Pulmonary artery endothelial cell (primary cell): ENCODE measurements around the gene TTI1. TPM values are rescaled to one million over a fixed set of nuclear protein-coding genes. Genes with fewer than 3 reads are reported as not detected.

ENCODE experiments used
- DNase-seq: peaks from one replicate; pipeline ENCODE4 v3.0.0-alpha.2; 2011; ENCODE audit warnings: low read depth, low spot score
- total RNA-seq: library from RNA; depleted of rRNA; stranded (reverse); fragments of >200 nt; gene quantifications from 2 replicates; pipeline ENCODE4 v1.2.3, GENCODE V29; 2014

Gene TTI1
- total RNA-seq, 1 donor from 2014 or later = 16.4 TPM

DNA sequence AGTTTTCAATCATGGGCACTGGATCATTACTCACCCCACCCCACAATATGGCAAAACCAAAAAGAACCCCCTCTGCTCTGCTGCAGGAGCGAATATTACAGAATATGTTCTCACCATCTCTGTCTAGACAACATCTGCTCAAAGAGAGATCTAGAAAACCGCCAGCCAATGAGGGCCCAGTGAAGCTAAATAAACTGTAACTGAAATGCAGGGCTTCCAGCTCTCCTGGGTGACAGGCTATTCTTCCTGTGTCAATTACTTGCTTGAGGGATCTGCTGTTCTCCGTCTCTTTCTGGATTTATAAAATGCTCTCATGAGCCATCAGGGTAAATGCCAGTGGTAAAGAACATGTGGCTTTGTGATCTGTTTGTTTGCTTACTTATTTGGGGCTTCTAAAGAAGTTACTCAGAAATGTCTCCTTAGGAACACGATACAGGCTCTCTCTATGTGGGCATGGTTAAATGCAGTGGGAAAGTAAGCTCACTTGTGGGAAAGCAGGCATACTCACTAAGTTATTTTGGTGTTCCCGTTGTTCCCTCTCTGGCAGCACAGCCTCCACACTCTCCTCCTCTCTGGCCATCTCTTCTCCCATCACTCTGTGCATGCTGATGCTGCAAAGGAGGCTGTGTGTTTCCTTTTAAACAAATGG, 44.8 kb downstream of the TTI1 start:
- DNase-seq = no peak

DNA sequence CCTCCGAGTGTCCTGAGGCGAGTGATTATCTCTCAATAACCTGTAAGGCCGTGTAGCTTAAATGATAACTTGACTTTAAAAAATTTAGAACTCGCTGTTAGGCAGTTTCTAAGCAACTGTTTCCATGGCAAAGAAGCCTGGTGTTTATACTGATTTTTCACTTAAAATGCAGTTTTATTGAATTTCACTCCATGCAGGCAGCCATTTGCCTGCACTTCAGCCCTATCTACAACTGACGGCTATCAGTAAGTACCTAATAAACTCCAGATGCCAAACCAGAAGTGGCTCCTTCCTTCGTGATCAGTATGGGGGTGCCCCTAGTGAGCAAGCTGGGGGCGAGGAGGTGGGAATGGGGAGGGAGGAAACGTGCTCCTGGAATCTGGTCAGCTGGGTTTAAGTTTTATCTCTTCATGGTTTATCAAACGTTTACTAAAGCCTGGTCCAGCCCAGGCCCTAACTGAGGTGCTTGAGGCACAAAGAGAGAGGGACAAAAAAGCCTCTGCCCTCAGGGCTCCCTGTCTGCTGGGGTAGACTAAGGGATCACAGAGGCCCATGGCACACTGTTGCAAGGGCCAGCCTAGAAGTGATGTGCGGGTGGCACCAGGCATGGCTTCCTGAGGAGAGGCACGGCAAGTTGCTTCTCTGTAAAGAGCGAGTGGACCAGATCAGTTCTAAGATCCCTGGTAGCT, 45.5 kb downstream of the TTI1 start:
- DNase-seq = no peak

DNA sequence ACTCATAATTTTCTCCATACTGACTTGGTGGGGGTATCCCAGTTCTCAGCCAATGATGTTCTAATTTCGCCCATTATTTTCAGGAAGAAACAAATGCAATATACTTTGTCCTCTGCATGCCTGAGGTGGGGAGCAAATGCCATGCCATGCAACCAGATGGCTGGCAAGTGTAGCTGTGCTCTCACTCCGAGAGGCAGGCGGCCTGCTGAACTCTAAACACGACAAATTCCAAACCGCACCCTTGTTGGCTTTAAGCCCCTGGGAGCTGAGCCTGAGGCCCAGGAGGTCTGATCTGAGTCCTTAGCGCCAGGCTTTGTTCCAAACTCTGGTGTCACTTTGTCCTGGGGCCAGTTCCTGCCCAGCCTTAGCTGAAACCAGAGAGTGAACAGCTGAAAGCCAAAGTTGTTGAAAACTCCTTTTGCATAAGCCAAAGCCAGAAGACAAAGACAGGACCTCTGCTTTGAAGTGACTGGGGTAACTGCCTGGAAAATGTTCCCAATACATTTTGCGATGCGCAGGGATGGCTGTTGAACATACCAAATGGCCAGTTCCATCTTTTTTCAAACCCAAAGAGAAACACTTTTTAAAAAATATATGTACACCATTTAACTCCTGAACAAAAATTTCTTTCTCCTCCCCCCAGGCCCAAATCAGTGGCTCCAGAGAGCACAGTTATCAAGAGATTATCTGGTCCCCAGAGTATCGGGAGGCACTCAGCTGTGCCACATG, 46.2 kb downstream of the TTI1 start:
- DNase-seq = no peak

DNA sequence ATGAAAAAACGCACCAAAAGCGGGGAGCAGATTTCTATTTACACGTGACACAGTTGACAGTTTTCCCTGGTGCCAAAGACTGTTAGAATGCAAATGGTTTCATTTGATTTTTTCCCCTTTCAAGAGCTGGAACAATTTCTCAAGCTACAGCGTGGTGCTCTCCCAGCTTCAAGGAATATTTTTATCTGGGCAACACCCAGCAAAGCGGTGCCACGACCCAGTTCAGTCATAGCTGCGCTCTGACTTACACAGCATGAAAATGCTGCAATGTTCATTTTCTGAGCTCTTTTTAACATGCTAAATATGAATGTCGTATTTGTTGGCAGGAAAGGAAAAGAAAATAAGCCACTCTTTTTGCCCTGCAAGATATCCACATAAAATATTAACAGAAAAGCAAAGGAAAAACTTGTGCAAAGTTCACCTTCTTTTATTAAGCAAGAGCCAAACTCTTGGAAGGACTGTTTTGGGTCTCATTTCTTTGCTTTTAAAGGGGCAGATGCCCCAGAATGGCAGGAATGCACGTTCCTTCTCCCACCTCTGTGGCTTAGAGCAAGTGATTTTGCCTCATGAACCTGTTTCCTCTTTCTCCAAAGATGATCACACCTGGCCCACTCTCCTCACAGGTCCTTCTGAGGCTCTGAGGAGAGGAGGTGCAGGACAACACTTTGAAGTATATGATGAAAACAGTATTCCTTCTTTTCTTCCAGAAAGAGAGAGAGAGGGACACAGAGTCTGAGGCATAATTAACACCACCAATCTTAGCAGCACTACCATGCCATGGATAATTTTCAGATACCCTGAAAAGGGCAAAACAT, 47.0 kb downstream of the TTI1 start:
- no peak for DNase-seq

DNA sequence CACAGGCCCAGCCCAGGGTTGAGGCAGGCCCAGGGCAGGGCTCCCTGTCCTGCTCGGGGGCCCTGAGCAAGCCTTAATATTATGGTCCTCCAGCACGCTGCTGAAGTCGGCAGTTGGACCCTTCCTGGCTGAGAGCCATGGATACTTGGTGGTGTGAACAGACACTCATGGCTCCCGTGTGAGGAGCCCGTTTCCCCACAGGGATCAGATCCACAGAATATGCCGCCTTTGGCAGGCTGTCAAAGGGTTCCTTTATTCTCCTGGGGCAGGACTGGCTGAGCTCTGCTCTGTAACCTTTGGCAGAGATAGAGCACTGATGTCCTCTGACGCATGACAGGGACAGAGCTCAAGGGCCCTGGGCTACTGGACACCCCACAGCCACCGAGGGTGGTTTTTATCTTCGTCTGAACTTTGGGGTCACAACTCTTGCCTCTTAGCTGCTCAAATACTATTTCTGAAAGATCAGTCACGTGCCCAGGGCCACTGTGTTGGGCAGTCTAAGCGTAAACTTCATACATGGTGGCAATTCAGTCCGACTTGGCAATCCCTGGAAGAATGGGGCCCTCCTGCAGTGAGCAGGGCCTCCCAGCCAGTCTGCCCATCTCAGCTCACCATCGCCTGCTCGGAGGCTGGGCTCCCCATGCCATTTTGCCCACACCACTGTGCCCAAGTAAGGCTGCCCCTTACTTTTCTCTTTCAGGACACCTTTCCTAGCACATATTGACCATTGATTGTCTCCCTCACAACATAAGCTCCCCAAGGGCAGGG, 49.1 kb downstream of the TTI1 start:
- DNase-seq = no peak

DNA sequence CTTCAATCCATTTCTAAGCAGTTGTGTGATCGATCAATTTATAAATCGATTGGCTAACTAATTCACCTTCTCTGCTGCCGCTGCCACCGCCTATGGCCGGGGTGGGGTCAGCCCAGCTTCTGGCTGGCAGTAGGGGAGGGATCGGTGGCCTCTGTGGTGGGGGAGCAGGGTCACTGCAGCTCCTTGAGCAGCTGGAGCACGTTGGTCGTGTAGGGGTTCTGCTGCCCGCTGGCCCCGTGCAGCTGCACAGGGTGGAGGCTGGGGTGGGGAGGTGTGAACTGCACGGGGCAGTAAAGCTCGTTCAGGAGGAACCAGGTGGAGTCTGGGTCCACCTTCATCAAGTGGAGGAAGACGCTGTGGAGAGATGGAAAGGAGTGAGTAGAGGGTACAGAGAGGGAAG, 50.0 kb downstream of the TTI1 start:
- DNase-seq = no peak

DNA sequence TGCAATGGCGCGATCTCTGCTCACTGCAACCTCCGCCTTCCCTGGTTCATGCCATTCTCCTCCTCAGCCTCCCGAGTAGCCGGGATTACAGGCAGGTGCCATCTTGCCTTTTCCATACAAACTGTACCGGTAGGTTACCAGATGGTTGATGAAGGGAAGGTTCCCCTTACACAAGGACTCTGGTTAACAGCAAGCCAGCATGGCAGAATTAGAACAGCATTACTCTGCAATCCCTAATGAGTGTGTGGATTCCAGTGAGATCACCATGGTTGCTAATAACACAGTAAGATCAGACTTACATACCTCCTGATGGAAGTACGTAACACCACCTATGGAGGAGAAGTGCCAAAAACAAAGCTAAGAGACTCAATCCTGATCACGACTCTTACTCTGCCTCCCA, 51.7 kb downstream of the TTI1 start:
- no peak for DNase-seq

DNA sequence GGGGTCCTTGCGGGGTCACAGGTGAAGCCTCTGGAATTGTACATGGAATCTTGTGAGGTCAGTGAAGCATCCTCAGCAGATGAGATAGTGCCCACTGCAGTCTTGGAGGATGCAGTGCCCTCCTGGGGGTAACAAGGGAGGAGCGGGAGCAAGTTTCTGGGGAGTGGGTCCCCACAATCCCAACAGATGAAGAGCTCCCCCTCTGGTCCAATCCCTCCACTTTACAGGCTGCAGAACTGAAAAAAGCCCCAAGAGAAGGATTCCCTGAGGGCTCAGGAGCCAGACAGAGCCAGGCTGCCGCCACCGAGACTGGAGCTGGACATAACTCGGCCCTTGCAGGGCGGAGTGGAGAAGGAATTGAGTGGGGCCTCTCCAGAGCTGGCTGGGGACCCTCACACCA, 52.4 kb downstream of the TTI1 start:
- no peak for DNase-seq

DNA sequence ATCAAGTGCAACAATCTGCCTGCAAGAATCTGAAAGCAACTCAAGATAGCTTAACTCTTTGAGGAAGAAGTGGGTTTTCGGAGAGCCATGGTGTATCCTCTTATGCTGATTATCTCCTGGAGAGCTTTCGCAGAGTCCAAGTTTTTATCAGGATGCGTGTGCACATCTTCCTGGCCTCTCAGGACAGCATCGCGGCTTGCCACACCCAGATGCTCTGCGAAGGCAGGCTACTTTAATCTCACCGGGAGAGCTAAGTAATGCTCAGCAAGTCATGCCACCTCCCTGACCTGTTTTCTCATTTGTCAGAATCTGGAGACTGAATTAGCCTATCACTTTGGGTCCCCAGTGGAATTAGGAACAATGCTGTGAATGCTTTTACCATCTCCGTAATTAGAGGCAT, 52.9 kb downstream of the TTI1 start:
- DNase-seq = no peak

DNA sequence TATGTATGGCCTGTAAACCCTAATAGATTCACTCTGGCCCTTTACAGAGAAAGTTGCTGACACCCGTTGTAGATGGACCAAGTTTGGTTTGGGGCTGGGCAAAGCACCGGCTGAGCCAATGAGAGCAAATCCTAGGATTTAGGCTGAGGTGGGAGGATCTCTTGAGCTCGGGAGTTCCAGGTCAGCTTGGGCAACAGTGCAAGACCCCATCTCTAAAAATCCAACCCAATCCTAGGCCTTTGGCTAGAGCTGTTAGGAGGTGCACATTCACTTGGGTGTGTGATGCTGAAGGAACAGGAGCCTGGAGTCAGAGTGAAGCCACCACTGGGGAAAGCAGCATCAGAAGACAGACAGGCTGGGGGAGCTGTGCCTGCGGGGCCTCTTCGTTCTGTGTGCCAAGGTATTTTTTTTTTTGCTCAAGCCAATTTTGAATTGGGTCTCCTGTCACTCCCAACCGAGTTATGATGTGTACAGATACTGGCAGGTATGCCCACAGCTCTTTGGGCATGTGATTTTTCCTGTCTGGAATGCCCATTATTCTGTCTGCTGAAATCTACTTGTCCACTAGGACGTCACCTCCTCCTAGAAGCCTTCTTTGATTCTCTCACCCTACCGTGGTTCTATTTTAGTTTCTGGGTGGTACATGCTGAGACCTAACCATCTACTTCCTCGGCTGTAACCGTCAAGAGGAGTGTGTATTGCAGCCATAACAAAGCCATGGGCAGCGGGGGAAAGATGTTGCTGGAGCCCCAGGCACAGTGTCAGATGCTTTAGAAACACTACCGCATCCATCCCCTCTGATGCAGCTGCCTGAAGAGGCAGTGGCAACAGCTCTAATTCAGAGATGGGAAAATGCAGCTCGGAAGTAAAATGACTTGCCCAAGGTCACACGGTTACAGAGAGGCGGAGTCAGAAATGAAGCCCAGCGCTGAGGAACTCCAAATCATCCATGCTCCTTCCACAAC, 54.0 kb downstream of the TTI1 start:
- DNase-seq = no peak

DNA sequence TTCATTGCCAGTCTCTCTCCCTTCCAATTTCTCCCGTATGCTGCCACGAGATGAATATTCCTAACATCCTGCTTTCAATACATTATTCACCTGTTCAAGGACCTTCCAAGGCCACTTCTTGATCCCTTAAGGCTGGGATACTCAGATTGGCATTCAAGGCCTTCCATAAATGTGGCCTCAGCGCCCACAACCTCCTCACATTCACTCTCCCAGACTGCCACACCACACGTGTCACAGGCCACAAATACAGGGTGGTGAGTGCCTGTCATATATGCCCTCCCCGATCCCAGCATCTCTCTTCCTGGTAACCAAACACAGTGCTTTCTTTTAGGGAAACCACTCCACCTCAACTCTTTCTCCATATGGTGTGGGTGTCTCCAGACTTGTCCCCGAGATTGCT, 55.5 kb downstream of the TTI1 start:
- no peak for DNase-seq

DNA sequence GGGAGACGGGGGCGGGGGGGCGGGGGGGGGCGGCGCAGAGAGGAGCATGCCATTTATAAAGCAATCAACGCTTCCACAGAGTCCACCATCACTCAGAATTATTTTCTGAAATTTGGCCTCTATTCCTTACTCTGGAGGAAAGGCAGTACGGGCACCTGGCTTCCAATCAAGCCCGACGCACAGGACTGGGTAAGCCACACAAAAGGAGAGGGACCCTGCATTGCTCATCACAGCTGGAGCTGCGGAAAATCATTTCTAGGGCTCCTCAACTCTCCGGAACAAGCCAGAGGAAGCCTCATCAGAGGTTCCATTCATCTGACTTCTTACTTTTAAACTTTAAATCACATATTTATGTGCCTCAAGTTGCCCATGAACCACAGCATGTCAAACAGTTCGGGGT, 55.9 kb downstream of the TTI1 start:
- DNase-seq = no peak

DNA sequence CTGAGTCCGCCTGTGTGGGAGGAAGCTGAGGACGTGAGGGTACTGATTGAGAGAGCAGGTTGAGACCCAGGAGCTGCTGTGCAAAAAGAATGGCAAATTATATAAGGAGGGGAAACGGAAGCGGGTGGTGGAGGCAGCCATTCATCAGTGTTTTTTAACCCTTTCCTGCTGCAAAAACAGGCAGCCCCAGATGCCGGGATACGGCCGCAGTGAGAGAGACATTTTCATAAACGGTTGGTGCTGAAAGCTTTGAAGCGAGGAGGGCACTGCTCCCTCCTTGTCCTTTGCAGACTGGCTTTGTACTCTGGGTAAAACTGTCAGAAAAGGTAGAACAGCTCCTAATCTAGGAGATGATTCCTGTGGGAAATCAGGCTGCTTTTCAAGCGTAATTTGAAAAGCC, 56.4 kb downstream of the TTI1 start:
- no peak for DNase-seq

DNA sequence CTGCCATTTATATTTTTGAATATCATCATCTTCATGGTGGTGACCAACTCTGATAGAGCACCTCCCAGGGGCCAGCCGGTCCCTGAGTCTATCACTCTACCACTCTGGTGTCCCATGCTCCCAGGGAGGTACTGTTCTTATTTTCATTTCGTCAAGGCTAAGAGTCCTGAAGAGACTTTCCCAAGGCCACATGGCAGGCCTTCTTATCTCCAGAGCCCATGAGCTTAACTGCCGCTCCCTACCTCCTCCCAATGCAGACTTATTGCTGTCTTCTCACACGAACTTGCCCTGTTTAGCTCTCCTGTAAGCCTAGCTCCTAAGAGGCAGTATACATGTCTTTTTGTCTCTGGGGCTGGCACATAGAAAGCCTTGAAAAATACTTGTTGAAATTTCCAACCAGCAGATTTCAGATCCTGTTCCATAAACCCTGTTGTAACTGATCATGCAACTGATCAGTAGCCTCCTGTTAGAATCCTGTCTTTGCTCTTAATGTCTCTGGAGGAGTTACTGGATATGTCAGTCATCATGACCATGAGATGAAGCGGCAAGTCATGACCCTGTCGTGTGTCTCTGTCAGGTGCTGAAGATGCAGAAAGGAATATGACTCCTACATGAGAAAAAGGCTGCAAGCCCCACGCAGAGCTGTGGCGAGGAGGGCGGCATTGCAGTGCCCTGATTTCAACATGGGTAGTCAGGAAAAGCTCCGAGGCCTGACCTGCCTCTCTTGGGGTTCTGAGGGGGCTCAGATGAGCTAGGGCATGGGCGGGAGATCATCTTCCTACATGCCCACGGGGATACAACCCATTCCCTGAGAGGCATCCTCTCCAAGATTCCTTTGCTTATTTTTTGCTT, 60.0 kb downstream of the TTI1 start:
- DNase-seq = no peak

DNA sequence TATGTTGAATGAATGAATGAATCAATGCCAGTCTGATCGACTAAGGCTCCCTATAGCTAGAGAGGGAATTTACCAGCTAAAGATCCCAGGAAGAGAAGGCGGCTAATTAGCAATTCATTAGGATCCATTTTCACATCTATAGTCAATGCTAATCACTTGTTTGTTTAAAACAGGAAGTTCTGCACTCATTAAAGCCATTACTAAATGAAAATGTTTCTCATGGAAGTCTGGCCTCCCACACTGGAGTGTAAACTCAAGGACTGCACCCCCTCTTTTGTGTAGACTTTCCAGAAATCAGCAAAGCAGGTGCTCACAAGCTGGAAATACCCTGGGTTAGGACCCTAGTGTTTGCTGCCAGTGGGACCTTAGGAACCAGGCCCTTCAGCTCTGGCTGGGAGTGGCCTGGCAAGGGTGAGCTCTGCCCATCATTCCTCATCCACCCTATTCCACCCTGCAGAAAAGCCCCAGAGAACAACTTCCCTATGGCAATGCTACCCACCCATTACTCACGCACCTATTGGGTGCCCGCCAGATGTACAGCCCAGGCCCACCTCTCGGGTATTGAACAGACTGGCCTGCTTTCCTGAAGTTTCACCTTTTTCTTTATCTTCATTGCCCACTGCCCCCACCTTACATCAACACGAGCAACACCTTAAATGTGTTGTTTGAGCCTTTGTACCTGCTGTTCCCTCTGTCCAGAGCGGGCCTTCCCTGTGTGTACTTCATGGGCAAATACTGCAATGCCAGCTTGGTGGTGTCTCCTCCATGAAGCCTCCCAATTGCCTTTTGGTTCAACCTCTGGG, 60.8 kb downstream of the TTI1 start:
- no peak for DNase-seq

DNA sequence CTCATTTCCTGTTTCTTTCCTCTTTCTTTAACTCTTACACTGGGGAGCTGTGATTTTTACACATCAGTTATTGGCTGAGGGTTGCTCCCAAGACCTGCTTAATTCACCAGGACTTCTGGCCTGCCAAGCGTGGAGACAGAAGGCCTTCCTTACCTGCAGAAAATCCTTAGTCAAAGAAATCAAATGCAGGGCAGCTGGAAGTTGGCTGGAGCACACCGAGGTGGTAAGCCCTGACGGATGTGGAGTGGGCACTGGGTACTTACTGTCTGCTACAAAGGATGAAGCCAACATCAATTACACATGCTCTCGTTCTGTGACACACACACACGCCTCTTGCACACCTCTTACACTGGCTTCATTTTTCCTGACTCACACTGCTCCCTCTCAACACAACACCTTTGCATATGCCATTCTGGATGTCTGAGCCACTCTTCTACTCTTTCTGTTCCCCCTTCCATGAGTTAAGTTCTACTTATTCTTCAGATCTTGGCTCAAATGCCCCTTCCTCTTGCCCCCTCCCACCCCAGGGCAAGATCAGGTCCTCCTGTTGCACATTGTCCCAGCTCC, 61.6 kb downstream of the TTI1 start:
- no peak for DNase-seq

DNA sequence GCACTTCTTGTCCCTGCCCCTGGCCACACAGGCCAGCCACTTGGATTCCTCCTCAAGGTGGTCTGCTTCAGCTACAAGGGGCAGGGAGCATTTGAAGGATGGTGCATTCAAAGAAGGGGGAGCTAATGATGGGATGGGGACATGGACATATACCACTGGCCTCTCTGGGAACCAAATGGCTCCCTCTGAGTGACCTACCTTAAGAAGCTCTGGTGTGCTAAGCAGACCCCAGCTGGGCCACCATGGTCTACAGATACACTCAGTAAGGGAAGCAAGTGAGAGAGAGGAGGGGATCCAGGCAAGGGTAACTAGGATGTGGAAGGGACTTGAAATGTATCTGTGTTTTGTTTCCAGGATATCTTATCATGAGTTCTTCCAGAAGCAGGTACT, 62.4 kb downstream of the TTI1 start:
- no peak for DNase-seq
